Activated CD4-positive, alpha-beta memory T cell treated with anti-CD3 and anti-CD28 coated beads for 36 hours (primary cell): ENCODE measurements around the gene LY86. TPM values are rescaled to one million over a fixed set of nuclear protein-coding genes. Genes with fewer than 3 reads are reported as not detected.

Experiments used
- CTCF ChIA-PET: fragments of 350-600 bp; sonication (Branson Sonifier 250); formaldehyde crosslinking; loops from one replicate; lab custom pipeline; 2021; ENCODE audit warnings: antibody characterized with exemption, inconsistent platforms; lab: Charles Lee
- POLR2A ChIA-PET: fragments of 350-600 bp; sonication (Branson Sonifier 250); formaldehyde crosslinking; loops from one replicate; lab custom pipeline; 2021; ENCODE audit warnings: antibody characterized with exemption; lab: Charles Lee
- DNase-seq: peaks from one replicate; pipeline ENCODE4 v3.0.0-alpha.2; 2020
- H3K27ac Mint-ChIP-seq: one replicate; pipeline ENCODE4 v1.8.0; 2021; ENCODE audit warnings: mixed read lengths
- H3K27me3 Mint-ChIP-seq: one replicate; pipeline ENCODE4 v1.8.0; 2021; ENCODE audit warnings: mixed read lengths
- H3K36me3 Mint-ChIP-seq: one replicate; pipeline ENCODE4 v1.8.0; 2021; ENCODE audit warnings: mixed read lengths
- H3K4me1 Mint-ChIP-seq: one replicate; pipeline ENCODE4 v1.8.0; 2021; ENCODE audit warnings: low read depth, mixed read lengths
- H3K4me3 Mint-ChIP-seq: one replicate; pipeline ENCODE4 v1.8.0; 2021; ENCODE audit warnings: mild to moderate bottlenecking, mixed read lengths
- H3K9me3 Mint-ChIP-seq: one replicate; pipeline ENCODE4 v1.8.0; 2021; ENCODE audit warnings: mixed read lengths
- intact Hi-C: fragments of 100-400 bp; cut with micrococcal nuclease; formaldehyde crosslinking; loops from one replicate; pipeline ENCODE4 v1.15.1; 2023
- total RNA-seq, 2 experiments: library from RNA; stranded (reverse); gene quantifications; one replicate each; pipeline ENCODE4 v1.2.3, GENCODE V29; 2021

The LY86 gene
- total RNA-seq, 2 experiments from 2014 or later = 0.24 to 0.64 TPM

GRCh38 chr6:6634735-6635075 lies 46.2 kb downstream of the LY86 start:
- H3K4me3 Mint-ChIP-seq = no peak overlapping the region
- no peaks in the 10 kb centered on the region for H3K9me3 Mint-ChIP-seq
- H3K36me3 Mint-ChIP-seq = no peaks in the 10 kb centered on the region
- intact Hi-C loops = no loop called here
- no peaks in the 10 kb centered on the region for H3K27me3 Mint-ChIP-seq
- ChIA-PET POLR2A (no interaction called here), CTCF (no interaction called here)
- DNase-seq = no peak
- no peak overlapping the region for H3K27ac Mint-ChIP-seq
- peaks cover 12% of the 10 kb centered on the region for H3K4me1 Mint-ChIP-seq

DNA sequence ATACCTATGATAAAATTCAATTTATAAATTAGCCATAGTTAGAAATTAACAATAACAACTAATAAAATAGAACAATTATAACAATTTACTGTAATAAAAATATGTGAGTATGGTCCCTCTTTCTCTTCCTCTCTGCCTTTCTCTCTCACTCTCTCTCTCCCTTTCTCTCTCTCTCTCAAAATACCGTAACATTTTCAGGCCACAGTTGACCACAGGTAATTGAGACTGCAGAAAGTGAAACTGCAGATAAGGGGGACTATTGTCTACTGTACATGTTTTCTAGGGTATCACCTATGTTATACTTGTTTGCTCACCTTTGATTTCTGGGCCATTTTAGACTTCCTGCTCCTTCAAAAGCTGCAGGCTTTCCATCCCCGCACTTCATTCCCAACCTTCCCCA lies 46.8 kb downstream of the LY86 start:
- intact Hi-C loops = no loop called here
- ChIA-PET POLR2A (no interaction called here), CTCF (no interaction called here)
- Mint-ChIP-seq H3K27ac (no peak overlapping the region), H3K4me3 (no peak overlapping the region), H3K4me1 (peaks cover 12% of the 10 kb centered on the region), H3K36me3 (no peaks in the 10 kb centered on the region), H3K27me3 (no peaks in the 10 kb centered on the region), H3K9me3 (no peaks in the 10 kb centered on the region)
- no peak for DNase-seq

GRCh38 chr6:6635869-6636268 lies 47.3 kb downstream of the LY86 start:
- CTCF ChIA-PET = no interaction called here
- no peak overlapping the region for H3K27ac Mint-ChIP-seq
- H3K9me3 Mint-ChIP-seq = no peaks in the 10 kb centered on the region
- no peaks in the 10 kb centered on the region for H3K36me3 Mint-ChIP-seq
- POLR2A ChIA-PET = no interaction called here
- peaks cover 12% of the 10 kb centered on the region for H3K4me1 Mint-ChIP-seq
- H3K4me3 Mint-ChIP-seq = no peak overlapping the region
- H3K27me3 Mint-ChIP-seq = no peaks in the 10 kb centered on the region
- intact Hi-C loops = no loop called here
- DNase-seq = no peak

DNA sequence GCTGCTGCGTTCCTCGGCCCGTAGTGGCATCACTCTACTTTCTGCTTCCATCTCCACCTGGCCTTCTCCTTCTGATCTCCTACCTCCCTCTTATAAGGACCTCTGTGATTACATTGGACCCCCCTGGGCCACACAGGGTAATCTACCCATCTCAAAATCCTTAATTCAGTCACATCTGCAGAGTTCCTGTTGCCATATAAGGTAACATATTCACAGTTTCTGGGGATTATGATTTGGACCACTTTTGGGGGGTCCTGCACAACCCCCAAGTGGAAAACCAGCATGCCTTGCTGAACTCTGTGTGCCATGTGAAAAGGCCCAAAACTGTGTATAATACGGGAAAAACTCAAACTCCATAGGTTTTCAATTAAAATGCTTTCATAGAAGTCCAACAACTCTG lies 51.1 kb downstream of the LY86 start:
- Mint-ChIP-seq H3K4me1 (peaks cover 13% of the 10 kb centered on the region), H3K27me3 (no peaks in the 10 kb centered on the region), H3K4me3 (no peak overlapping the region), H3K27ac (no peak overlapping the region), H3K9me3 (no peaks in the 10 kb centered on the region), H3K36me3 (no peaks in the 10 kb centered on the region)
- ChIA-PET POLR2A (no interaction called here), CTCF (no interaction called here)
- no peak for DNase-seq
- intact Hi-C loops = no loop called here

GRCh38 chr6:6640926-6641325 lies 52.4 kb downstream of the LY86 start:
- Mint-ChIP-seq H3K27me3 (no peaks in the 10 kb centered on the region), H3K4me1 (peaks cover 6% of the 10 kb centered on the region), H3K4me3 (no peak overlapping the region), H3K9me3 (no peaks in the 10 kb centered on the region), H3K27ac (no peak overlapping the region), H3K36me3 (no peaks in the 10 kb centered on the region)
- POLR2A ChIA-PET = no interaction called here
- DNase-seq = no peak
- intact Hi-C loops = no loop called here
- CTCF ChIA-PET = interaction anchor here (0.9 kb wide), 1 partner anchor 36 kb away, joined by 3 read pairs; no protein-coding TSS in a partner anchor

DNA sequence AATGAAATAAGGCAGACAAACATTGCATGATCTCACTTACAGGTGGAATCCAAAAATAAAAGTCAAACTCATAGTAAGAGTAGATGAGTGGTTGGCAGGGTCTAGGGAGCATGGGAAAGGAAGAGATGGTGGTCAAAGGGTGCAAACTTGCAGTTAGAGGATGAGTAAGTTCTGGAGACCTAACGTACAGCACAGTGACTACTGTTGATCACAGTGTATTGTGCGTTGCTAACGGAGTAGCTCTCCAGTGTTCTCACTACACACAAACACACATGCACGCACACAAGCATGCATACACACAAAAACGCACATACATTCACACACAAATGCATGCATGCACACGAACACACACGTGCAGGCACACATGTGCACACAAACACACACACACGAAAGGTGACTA lies 54.9 kb downstream of the LY86 start:
- ChIA-PET POLR2A (no interaction called here), CTCF (no interaction called here)
- Mint-ChIP-seq H3K27ac (no peak overlapping the region), H3K4me1 (peaks cover 6% of the 10 kb centered on the region), H3K9me3 (no peaks in the 10 kb centered on the region), H3K27me3 (no peaks in the 10 kb centered on the region), H3K36me3 (no peaks in the 10 kb centered on the region), H3K4me3 (no peak overlapping the region)
- intact Hi-C loops = loop anchor here (1.0 kb wide), 1 partner anchor 12 kb away; no protein-coding TSS in a partner anchor
- no peak for DNase-seq

DNA sequence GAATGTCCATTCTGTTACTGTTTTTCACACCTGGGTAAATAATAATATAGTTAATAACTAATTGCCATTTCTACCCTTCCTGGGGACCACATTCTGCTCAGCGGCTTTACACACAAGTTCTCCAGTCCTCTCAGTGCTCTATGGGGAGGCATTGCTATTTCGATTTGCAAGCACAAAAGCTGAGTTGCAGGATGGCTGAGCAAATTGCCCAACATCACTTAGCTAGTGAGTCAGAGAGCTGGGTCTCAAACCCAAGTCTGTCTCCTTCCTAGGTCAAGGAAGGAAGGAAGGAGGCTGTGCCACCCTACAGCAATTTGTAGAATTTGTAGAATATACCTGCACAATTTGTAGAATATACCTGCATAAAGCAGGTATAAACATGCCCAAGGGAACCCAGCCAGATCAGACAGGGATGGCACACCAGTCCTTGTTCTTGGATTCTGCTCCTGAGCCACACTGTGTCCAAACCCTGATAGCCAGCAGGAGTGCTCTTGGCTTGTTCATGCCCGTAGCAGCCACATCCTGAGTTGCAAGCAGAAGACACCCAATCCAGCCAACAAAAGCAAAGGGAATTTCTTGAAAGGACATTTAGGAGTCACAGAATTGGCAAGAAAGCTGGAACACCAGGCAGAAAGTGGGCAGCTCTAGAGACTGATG lies 56.9 kb downstream of the LY86 start:
- no peaks in the 10 kb centered on the region for H3K9me3 Mint-ChIP-seq
- intact Hi-C loops = no loop called here
- CTCF ChIA-PET = no interaction called here
- H3K36me3 Mint-ChIP-seq = no peaks in the 10 kb centered on the region
- H3K27ac Mint-ChIP-seq = no peak overlapping the region
- no peaks in the 10 kb centered on the region for H3K27me3 Mint-ChIP-seq
- no peak overlapping the region for H3K4me3 Mint-ChIP-seq
- POLR2A ChIA-PET = no interaction called here
- peaks cover 20% of the 10 kb centered on the region for H3K4me1 Mint-ChIP-seq
- no peak for DNase-seq

- Mint-ChIP-seq H3K27me3 (no peaks in the 10 kb centered on the region), H3K36me3 (no peaks in the 10 kb centered on the region), H3K9me3 (no peaks in the 10 kb centered on the region), H3K4me1 (peaks cover 23% of the 10 kb centered on the region), H3K27ac (no peak overlapping the region), H3K4me3 (no peak overlapping the region)
- ChIA-PET CTCF (no interaction called here), POLR2A (no interaction called here)
- intact Hi-C loops = no loop called here
- DNase-seq = no peak
These were observed 57.9 kb downstream of the LY86 start for GRCh38 chr6:6646384-6646783.

- ChIA-PET POLR2A (no interaction called here), CTCF (no interaction called here)
- DNase-seq = no peak
- no peaks in the 10 kb centered on the region for H3K36me3 Mint-ChIP-seq
- intact Hi-C loops = no loop called here
- H3K9me3 Mint-ChIP-seq = no peaks in the 10 kb centered on the region
- H3K4me3 Mint-ChIP-seq = no peak overlapping the region
- no peaks in the 10 kb centered on the region for H3K27me3 Mint-ChIP-seq
- H3K27ac Mint-ChIP-seq = no peak overlapping the region
- peaks cover 25% of the 10 kb centered on the region for H3K4me1 Mint-ChIP-seq
These were observed 58.3 kb downstream of the LY86 start for GRCh38 chr6:6646859-6647258.

DNA sequence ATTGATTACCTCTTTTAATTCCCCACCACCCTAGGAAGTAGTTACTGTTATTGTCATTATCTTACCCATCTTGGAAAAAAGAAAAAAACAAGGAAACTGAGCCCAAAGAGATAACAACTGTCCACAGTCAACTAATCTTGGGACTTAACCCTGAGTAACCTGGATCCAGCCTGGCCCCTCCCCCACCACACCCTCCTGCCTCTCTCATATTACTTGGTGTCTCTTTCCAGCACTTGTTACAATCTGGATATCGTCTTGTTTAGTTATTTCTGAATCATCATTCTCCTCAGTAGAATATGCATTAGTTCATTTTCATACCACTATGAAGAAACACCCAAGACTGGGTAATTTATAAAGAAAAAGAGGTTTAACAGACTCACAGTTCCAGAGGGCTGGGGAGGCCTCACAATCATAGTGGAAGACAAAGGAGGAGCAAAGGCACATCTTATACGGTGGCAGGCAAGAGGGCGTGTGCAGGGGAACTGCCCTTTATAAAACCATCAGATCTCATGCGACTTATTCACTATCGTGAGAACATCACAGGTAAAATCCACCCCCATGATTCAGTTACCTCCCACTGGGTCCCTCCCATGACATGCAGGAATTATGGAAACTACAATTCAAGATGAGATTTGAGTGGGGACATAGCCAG lies 60.3 kb downstream of the LY86 start:
- Mint-ChIP-seq H3K4me1 (peaks cover 30% of the 10 kb centered on the region), H3K36me3 (no peaks in the 10 kb centered on the region), H3K4me3 (no peak overlapping the region), H3K9me3 (no peaks in the 10 kb centered on the region), H3K27ac (no peak overlapping the region), H3K27me3 (no peaks in the 10 kb centered on the region)
- ChIA-PET CTCF (no interaction called here), POLR2A (no interaction called here)
- intact Hi-C loops = loop anchor here (1.0 kb wide), 1 partner anchor 7 kb away; no protein-coding TSS in a partner anchor
- no peak for DNase-seq

DNA sequence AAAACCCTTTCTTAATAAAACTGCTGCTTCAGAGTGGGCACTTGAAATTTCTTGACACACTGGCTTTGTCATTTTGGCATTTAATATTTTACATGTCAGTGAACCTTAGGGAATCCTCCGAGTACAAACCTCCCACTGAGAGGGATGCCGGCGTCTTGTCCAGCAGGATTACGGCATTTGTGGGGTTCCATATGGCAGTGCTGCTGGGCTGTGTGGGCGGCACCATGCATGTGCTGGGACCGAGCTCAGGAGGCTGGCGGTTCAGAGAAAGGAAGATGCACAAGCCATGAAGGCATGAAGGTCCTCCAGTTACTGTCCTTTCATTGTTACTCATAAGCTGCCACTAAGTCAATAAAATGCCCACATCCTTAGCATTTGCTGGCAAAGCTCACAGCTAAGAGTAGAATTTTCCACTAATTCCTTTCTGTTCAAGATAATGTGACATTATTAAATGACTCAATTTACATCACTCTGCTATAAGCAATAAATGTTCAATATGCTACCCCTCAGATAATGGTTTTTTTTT lies 61.4 kb downstream of the LY86 start:
- no peaks in the 10 kb centered on the region for H3K36me3 Mint-ChIP-seq
- POLR2A ChIA-PET = no interaction called here
- no peak overlapping the region for H3K27ac Mint-ChIP-seq
- peaks cover 41% of the 10 kb centered on the region for H3K4me1 Mint-ChIP-seq
- H3K9me3 Mint-ChIP-seq = no peaks in the 10 kb centered on the region
- H3K4me3 Mint-ChIP-seq = no peak overlapping the region
- CTCF ChIA-PET = interaction anchor here (0.6 kb wide), 2 partner anchors 25 to 27 kb away, joined by 3 to 4 read pairs; no protein-coding TSS in a partner anchor
- DNase-seq = no peak
- H3K27me3 Mint-ChIP-seq = no peaks in the 10 kb centered on the region
- intact Hi-C loops = no loop called here

GRCh38 chr6:6650839-6651238 lies 62.3 kb downstream of the LY86 start:
- H3K27me3 Mint-ChIP-seq = no peaks in the 10 kb centered on the region
- ChIA-PET CTCF (interaction anchor here (0.6 kb wide), 1 partner anchor 26 kb away, joined by 4 read pairs; no protein-coding TSS in a partner anchor), POLR2A (no interaction called here)
- H3K36me3 Mint-ChIP-seq = no peaks in the 10 kb centered on the region
- no peak overlapping the region for H3K4me3 Mint-ChIP-seq
- no peak for DNase-seq
- H3K9me3 Mint-ChIP-seq = no peaks in the 10 kb centered on the region
- no peak overlapping the region for H3K27ac Mint-ChIP-seq
- intact Hi-C loops = no loop called here
- H3K4me1 Mint-ChIP-seq = peaks cover 50% of the 10 kb centered on the region

- DNase-seq = no peak
- Mint-ChIP-seq H3K36me3 (no peaks in the 10 kb centered on the region), H3K27ac (peak overlapping the region; percentile 1), H3K27me3 (no peaks in the 10 kb centered on the region), H3K4me3 (no peak overlapping the region), H3K4me1 (peaks cover 55% of the 10 kb centered on the region), H3K9me3 (no peaks in the 10 kb centered on the region)
- ChIA-PET POLR2A (no interaction called here), CTCF (no interaction called here)
- intact Hi-C loops = no loop called here
These were observed 62.8 kb downstream of the LY86 start for GRCh38 chr6:6651335-6651734.
